HG02642 (cell line): ENCODE measurements around the gene FLOT2.
A peak's percentile ranks its signal among the peaks of the same experiment; 100 is the strongest.
"Not testable (repeated sequence)": the region's sequence is repeated elsewhere in the genome, so short reads cannot be mapped to it uniquely, and the experiment has no call there.

Experiments used
- ATAC-seq: cut with Tn5 transposase; IDR thresholded peaks from one replicate; pipeline ENCODE4 v1.9.1; 2021; ENCODE audit warnings: mild to moderate bottlenecking; ENCODE audit not compliant: unreplicated experiment, poor library complexity

The FLOT2 gene, protein sequence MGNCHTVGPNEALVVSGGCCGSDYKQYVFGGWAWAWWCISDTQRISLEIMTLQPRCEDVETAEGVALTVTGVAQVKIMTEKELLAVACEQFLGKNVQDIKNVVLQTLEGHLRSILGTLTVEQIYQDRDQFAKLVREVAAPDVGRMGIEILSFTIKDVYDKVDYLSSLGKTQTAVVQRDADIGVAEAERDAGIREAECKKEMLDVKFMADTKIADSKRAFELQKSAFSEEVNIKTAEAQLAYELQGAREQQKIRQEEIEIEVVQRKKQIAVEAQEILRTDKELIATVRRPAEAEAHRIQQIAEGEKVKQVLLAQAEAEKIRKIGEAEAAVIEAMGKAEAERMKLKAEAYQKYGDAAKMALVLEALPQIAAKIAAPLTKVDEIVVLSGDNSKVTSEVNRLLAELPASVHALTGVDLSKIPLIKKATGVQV

DNA sequence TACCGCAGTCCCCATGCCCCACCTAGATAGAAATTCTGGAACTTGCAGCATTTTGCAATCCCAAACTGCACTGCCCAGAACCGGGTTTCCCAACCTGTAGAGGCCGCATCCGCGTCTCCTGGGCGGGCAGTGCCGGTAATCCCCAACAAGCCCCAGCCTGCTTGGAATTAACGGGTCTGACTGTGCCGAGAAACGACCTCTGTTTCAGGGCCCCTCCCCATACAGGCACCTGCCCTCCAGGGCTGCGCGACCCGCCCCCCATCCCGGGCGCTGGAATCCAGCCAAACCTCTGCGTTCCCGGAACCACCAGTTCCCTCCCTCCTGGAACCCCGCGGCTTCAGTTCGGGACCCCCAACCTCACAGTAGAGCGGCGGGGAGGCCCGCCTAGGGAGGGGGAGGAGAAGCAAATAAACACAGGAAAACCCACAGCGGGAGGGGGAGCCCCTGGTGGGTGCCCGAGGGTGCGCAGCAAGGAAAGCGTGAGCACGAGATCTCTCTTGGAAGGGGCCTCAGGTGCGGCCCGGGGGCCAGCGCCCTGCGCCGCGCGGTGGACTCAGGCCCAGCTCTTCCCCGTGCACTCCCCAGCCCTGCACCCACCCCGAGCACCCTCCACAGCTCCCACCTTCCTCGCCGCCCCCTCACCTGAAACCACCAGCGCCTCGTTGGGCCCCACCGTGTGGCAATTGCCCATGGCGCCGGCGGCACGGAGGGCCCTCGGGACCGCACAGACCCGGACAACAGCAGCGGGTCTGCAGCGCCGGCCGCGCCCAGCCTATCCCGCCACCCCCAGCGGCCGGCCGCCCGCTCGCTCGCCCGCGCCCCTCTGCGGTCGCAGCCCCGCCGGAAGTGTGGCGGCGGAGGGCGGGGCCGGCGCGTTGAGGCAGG lies at the start of gene FLOT2:
Gene FLOT2 (minus strand): TSS at position 850 of the 885 bp plus-strand sequence. CDS start 159 bp downstream, at position 691.
- peak; percentile 33 for ATAC-seq

DNA sequence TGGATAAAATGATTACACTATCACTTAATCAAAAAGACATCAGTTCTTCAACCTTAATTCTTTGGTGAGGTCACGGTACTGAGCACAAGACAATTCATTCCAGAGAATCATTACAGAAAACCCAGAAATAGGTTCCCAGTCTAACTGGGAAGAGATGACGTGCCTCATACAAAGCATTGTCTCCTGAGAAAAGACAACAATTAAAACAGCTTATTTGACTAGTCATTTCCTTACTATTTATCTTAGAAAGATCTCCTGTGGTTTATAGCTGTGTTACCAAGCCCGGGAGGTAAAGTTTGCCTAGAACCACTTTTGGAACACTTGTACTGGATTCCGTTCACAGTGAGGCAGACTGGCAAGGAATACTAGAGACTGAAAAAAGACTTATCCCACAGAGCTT lies 48.7 kb upstream of the FLOT2 start:
- no peak for ATAC-seq

DNA sequence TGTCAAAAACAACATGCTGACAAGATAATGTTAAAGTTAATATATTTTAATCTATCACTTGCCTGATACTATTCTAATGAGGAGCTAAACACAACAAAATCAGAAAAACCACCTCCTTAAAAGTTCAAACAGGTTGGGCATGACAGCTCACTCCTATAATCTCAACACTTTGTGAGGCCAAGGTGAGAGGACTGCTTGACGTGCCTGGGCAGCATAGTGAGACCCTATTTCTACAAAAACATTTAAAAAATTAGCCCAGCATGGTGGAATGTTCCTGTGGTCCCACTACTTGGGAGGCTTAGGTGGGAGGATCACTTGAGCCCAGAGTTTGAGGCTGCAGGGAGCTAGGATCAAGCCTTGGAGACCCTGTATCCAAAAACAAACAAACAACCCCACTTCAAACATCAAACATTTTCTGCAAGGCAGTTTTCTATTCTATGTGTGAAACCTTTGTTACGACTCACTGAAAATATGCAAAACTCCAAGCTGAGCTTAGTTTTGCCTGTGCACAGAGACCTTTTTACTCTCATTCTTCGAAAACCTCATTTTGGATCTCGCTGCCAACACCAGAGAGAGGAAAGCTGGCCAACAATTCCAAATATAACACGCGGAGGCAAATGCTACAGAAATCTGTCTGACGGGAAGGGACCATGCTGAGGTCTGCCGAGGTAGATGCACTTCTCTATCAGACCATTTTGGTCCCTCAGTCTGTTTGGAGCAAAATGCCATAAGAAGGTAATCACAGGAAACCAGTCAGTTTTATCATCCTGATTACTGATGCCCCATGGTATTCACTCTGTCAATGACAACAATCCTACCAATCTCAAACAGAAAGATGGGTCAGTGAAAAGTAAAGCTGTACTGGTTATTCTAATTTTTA lies 47.6 kb upstream of the FLOT2 start:
- no peak for ATAC-seq

DNA sequence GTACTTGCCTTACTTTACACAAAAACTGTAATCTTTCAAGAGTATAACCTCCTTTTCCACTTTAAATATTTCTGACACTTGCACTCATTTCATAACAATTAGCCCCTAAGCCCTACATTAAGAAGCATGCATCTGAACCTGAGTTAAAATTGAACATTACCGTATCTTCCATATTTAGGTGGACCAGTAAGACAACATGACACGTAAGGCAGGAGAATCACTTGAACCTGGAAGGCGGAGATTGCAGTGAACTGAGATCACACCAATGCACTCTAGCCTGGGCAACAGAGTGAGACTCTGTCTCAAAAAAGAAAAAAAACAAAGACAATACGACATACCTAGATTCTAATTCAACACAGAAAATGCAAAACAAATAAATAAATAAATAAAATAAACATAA lies 46.8 kb upstream of the FLOT2 start:
- ATAC-seq: no peak

DNA sequence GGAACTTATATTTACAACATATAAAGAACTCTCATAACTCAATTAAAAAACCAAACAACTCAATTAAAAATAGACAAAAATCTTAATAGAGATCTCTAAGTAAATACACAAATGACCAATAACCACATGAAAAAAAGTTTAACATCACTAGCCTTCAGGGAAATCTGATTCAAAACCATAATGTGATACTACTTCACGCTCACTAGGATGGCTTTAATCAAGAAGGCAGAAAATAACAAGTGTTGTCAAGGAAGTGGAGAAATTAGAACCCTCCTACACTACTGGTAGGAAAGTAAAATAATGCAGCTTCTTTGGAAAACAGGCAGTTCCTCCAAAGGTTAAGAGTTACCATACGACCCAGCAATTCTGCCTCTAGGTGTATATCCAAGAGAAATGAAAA lies 45.4 kb upstream of the FLOT2 start:
- no peak for ATAC-seq

DNA sequence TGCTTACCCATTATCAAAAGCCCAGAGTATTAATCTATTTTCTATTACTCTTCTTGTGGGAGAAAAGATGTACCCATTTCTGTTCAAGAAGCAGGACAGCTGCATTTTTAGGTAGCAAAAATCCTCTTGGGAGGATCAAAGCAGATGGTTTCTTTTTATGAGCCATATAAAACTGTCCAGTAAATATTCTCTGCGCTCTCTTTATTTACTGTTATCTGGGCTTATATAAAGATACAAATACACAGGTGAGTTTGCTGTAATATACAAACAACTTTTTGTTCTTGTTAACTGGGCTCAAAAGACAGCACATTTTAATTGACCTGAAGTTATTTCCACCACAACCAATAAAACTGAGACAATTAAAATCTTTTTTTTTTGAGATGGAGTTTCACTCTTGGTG lies 43.7 kb upstream of the FLOT2 start:
- ATAC-seq: no peak

DNA sequence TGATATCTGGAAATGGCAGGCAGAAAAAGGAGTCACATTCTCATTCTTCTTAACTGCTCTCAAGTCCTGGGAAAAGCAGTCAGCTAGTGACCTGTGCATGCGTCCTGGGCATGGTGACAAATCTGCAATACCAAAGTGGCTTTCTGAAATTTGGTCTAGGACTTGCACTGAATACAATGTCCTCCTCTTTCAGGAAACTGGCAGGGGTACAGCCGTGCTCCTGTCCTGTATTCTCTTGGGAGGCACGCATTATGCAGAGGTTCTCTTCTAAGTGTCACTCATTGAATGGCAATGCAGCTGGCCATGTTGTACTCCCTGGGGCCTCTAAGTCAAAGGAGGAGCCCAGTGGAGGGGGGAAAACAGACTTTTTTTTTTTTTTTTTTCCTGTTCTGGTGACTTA lies 43.1 kb upstream of the FLOT2 start:
- ATAC-seq: no peak

DNA sequence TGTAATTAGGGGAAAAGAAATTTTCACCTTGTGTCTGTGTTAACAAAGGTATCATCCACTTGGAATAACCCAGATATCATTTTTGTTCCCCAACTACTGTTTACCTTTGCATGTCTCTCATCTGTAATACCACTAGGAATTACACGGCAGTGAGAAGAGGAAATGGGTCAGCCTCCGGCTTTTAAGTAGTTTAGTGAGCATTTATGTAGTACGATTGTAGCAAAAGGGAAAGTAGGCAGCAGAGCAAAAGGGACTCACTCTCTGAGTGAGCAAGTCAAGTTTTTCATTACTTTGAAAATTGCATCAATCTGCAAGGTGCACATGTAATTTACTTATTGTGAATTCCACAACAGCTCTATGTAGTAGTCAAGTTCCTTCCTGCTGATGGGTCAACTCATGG lies 42.6 kb upstream of the FLOT2 start:
- no peak for ATAC-seq

DNA sequence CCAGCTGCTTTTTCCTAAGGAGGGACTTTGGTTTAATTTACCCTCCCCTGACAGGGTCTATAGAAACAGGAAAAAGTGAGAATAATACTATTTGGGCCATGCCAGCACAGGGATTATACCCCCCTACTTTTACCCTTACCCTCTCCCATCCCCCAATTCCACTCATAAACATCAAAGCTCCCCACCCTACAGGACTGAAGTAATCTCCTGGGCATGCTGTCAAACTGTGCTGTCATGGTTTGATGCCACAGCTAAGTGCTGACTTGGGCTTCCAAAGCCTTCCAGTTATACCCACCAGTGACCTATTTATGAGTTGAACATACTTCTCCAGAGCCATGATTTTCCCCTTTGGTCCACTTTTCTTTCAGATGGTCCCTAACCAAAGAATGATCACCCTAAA lies 41.0 kb upstream of the FLOT2 start:
- ATAC-seq: no peak

DNA sequence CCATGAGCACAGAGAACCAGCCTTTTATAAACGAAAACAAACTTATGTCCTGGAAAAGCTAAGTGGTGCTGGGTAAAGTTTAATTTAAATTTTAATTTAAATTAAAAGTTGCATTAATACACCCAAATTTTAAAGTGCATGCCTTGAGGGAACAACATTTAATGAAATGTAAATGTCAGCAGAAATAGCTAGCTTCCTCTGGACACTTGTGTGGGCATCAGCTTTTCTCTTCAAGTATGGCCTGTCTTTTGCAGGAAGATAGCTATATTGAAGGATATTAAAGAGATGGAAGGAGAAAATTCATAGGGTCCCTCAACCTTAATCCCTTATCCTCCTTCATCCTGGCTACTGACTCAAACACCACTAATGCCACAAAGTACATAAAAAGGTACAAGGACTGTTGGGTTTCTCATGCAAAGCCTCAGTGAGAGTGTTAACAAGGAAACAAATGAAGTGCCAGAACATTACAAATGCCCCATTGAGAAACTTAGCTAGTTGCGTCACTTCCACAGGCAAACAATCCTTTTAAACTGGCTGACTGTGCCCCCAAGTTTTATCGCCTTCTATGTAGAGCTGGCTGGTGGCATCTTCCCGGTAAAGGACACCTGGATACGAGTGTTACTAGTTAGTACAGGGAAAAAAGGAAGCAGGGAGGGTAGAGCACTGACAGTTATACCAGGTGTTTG lies 39.7 kb upstream of the FLOT2 start:
- ATAC-seq: no peak

DNA sequence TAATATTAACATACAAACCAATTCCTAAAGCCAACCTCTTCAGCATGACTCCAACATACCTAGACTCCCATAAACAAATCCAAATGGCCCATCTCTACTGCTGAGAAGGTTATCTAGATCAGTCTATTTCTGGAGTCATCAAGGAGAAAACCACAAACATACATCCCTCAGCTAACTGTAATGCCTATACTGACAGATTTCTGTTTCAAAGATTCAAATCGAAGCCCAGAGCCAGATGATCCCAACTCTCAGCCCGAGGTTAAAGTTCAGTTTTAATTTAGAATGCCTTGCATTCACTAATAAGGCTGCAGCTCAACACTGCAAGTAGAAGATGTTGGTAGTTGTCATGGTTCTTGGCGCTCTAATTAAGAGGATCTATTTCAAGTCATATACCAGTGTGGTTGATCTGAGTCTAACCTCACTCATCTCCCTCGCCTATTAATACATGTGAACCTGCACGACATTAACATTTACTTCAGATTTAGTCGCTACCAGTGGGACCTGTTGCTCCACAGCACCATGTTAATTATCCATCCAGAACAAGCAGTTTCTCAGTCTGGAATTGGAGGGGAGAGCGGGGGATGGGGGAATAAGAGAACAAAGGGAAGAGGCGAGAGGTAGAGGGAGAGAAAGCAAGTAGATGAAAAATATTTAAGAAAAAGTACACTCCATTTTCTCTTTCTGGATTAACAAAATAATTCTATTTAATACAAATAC lies 38.4 kb upstream of the FLOT2 start:
- ATAC-seq: no peak

DNA sequence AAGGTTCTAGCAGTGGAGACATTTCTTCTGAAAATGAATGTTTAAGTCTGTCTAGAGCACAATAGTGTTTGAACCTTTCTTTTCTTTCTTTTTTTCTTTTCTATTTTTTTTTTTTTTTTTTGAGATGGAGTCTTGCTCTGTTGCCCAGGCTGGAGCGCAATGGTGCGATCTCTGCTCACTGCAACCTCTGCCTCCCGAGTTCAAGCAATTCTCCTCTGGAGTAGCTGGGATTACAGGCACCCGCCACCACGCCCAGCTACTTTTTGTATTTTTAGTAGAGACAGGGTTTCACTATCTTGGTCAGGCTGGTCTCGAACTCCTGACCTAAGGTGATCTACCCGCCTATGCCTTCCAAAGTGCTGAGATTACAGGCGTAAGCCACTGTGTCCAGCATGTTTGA lies 37.0 kb upstream of the FLOT2 start:
- ATAC-seq: not testable (repeated sequence)

DNA sequence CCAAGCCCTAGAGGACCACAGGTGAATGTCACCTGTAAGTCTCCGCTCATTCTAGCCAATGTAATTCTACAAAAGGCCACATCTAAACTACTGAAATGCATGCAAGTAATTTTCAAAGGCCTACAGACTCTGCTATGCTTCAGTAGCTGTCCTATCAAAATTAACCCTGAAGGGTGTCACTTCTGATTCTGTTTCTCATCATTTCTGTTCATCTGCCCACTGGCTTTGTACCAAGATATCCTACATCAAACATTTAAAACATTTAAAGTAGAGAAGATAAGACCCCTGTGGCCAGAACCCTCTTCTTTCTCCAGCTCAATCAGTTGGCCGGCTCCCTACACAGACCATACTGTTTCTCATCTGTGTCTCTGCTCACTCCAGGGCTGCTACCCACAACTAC lies 32.3 kb upstream of the FLOT2 start:
- ATAC-seq: no peak

DNA sequence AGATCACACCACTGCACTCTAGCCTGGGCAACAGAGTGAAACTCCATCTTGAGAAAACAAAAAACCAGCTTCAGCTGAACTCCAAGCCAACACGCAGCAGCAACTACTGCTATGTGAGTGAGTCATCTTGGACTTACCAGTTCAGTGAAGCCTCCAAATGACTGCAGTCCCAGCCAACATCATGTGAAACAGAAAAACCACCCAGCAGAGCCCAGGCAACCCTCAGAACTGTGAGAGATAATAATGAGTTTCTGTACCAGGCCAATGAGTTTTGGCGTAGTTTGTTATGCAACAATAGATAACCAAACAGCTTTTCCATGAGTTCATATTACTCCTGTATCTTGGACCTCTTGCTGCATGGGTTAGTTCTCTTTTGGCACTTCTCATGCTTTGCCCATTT lies 30.5 kb upstream of the FLOT2 start:
- no peak for ATAC-seq

DNA sequence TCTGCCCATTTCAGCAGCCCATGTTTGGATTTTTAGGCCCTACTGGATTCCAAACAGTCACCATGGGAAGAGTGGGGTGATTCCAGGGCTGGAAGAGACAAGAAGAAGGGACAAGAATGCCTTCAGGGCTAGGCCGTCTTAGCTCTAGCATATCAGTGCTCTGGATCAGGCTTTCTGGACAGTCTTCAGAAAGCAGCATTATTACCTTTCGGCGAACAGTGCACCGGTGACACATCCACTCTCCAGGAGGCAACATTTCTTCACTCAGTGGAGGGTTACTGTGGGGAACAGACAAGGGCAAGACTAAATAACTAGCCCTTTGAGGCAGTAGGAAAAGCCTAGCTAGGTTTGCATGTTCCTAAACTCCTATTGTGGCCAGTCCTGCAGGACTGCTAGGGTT lies 29.3 kb upstream of the FLOT2 start:
- ATAC-seq: no peak

DNA sequence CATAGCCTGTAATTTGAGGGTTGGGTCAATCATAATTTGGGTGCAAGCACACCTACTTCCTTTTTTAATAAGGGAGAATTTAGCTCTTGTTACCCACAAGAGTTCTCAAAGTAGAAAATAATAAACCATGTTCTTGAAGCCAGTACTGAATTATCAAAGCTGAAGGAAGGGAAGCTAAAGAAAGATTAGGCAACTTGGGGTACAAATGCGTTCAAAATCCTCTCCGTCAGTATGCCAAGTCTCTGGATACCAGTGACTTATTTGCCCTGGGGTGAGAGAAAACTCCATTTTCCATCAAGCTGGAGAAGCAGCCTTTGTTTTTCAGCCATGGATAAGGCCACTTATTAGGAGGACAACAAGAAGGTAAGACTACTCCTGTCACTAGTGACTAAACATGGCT lies 28.8 kb upstream of the FLOT2 start:
- ATAC-seq: no peak

DNA sequence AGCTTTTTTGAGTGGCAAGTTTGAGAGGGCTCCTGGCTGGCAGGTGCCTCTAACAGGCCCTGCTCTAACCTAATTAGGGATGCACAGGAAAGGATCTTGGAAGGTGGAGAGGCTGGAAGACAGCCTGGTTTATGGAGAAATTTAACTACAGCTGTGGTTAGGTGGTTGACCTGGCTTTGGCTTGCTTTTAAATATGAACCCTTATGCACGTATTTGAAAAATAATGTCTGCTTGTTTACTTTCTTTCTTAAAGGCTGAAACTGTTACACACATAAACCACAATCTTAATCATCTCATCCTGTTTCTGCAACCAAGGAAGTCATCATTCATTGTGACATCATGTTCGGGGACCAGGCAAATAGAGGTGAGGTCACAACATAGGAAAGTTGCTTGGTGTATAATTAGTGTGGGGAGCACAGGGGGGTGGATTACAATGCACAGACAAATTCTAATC lies 28.4 kb upstream of the FLOT2 start:
- ATAC-seq: no peak

DNA sequence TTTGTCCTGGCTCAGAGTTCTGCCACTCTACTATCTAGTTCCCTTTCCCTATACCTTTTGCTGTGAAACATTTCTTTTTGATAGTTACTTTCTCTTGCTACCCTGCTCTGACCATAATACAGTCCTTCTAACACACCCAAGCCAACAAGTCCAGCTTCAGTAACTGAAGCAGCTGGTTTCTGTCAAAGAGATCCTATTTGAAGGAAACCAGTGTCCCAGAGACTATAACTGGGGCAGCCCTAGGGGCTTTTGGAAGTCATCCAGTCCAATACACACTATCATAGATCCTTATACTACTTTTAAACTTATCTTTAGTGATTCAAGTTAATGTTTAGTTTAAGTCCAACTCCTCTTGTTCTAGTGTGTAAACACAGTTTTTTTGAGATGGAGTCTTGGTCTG lies 22.7 kb upstream of the FLOT2 start:
- ATAC-seq: no peak

DNA sequence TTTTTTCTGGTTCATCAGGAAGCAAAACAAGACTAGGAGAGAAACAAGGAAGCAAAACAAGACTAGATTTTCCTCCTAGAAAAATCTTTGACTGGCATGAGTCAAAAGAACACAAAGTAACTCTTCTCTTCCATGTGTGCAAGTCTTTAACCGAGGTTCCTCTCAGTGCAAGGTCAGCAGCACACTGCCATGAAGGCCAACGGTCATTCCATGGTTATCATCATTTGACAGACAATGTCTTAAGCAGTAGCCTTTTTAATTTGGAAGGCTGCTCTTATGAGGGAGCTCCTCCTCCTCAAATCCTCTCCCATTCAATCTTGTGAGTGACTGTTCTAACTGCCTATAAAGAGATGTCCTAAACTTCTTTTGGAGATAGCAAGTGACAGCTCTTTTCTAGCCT lies 20.8 kb upstream of the FLOT2 start:
- no peak for ATAC-seq
